GM19463 (cell line): ENCODE results near the gene THPO.
A peak's percentile ranks its signal among the peaks of the same experiment; 100 is the strongest.

Source experiments
- ATAC-seq: cut with Tn5 transposase; IDR thresholded peaks from one replicate; pipeline ENCODE4 v1.9.1; 2021; ENCODE audit warnings: mild to moderate bottlenecking, moderate library complexity; ENCODE audit not compliant: unreplicated experiment

The THPO gene

GRCh38 chr3:184377882-184378445 is at the start of gene THPO:
Gene THPO (minus strand): TSS chr3:184378207. CDS start chr3:184376259, 1,948 bp downstream.
- no peak for ATAC-seq

GRCh38 chr3:184426691-184427141 is 48.7 kb upstream of the THPO start:
- no peak for ATAC-seq

- no peak for ATAC-seq
These were observed 45.6 kb upstream of the THPO start for GRCh38 chr3:184423561-184423960.

- no peak for ATAC-seq
These were observed 41.2 kb upstream of the THPO start for GRCh38 chr3:184419171-184419570.

GRCh38 chr3:184417619-184418327 is 39.8 kb upstream of the THPO start:
- peak; percentile 98 for ATAC-seq

- no peak for ATAC-seq
These were observed 37.1 kb upstream of the THPO start for GRCh38 chr3:184415203-184415490.

- no peak for ATAC-seq
These were observed 36.6 kb upstream of the THPO start for GRCh38 chr3:184414418-184415202.

GRCh38 chr3:184409946-184410500 is 32.0 kb upstream of the THPO start:
- no peak for ATAC-seq

- ATAC-seq, result no peak
These were observed 31.4 kb upstream of the THPO start for GRCh38 chr3:184409331-184409926.

- no peak for ATAC-seq
These were observed 27.3 kb upstream of the THPO start for GRCh38 chr3:184405075-184406030.

- no peak for ATAC-seq
These were observed 21.4 kb upstream of the THPO start for GRCh38 chr3:184399410-184399809.

GRCh38 chr3:184395320-184395660 is 17.3 kb upstream of the THPO start:
- no peak for ATAC-seq

- no peak for ATAC-seq
These were observed 13.3 kb upstream of the THPO start for GRCh38 chr3:184391266-184391665.

GRCh38 chr3:184389935-184390528 is 12.0 kb upstream of the THPO start:
- ATAC-seq, result no peak

GRCh38 chr3:184389384-184389783 is 11.4 kb upstream of the THPO start:
- no peak for ATAC-seq

- ATAC-seq, result no peak
These were observed 10.9 kb upstream of the THPO start for GRCh38 chr3:184388936-184389230.

- no peak for ATAC-seq
These were observed 10.3 kb upstream of the THPO start for GRCh38 chr3:184388164-184388935.

- no peak for ATAC-seq
These were observed 9.2 kb upstream of the THPO start for GRCh38 chr3:184387174-184387714.
